ENCODE measurements around the gene WNT9B.

The WNT9B gene

GRCh38 chr17:46820592-46821450 lies 30.6 kb upstream of the WNT9B start:
- TF ChIP-seq REST (IDR thresholded peaks at IDR 0.05; ENCODE audit: insufficient read depth in 1 of 2, low read depth in 2 of 2, low read length in 2 of 2) (no peak), TAF1 (IDR thresholded peaks at IDR 0.05; ENCODE audit: borderline replicate concordance, insufficient read depth, low read length) (no peak), SIN3A (IDR thresholded peaks at IDR 0.05; ENCODE audit: borderline replicate concordance, insufficient read depth, low read length) (no peak), FOXP2 (optimal IDR thresholded peaks at IDR 0.05; ENCODE audit: borderline replicate concordance, extremely low read depth, extremely low read length, insufficient read depth) (no peak), POLR2AphosphoS5 (IDR thresholded peaks at IDR 0.05; ENCODE audit: low read depth, low read length) (no peak)

- no peak for TF ChIP-seq FOXP2 (optimal IDR thresholded peaks at IDR 0.05; ENCODE audit: borderline replicate concordance, extremely low read depth, extremely low read length, insufficient read depth)
- no peak for TF ChIP-seq REST (IDR thresholded peaks at IDR 0.05; ENCODE audit: insufficient read depth in 1 of 2, low read depth in 2 of 2, low read length in 2 of 2)
Measured at GRCh38 chr17:46821482-46822387, 29.6 kb upstream of the WNT9B start.

- TF ChIP-seq REST (IDR thresholded peaks at IDR 0.05; ENCODE audit: insufficient read depth in 1 of 2, low read depth in 2 of 2, low read length in 2 of 2) = no peak
- no peak for TF ChIP-seq TAF1 (IDR thresholded peaks at IDR 0.05; ENCODE audit: borderline replicate concordance, insufficient read depth, low read length)
Measured at GRCh38 chr17:46822388-46822921, 28.9 kb upstream of the WNT9B start.

GRCh38 chr17:46823657-46824056 lies 27.7 kb upstream of the WNT9B start:
- TF ChIP-seq SIN3A (IDR thresholded peaks at IDR 0.05; ENCODE audit: borderline replicate concordance, insufficient read depth, low read length) (no peak), REST (IDR thresholded peaks at IDR 0.05; ENCODE audit: insufficient read depth in 1 of 2, low read depth in 2 of 2, low read length in 2 of 2) (no peak), FOXP2 (optimal IDR thresholded peaks at IDR 0.05; ENCODE audit: borderline replicate concordance, extremely low read depth, extremely low read length, insufficient read depth) (no peak), POLR2AphosphoS5 (IDR thresholded peaks at IDR 0.05; ENCODE audit: low read depth, low read length) (no peak)
